Hematopoietic multipotent progenitor cell treated with erythropoietin and hydrocortisone succinate and interleukin-3 and kit ligand, for 8 days (in vitro differentiated cells): Measurements from ENCODE around the gene DNAJC24.
"Not testable (repeated sequence)": the region's sequence is repeated elsewhere in the genome, so short reads cannot be mapped to it uniquely, and the experiment has no call there.

Experiments used
- DNase-seq: peaks from one replicate; pipeline ENCODE4 v3.0.0-alpha.2; 2015

The DNAJC24 gene

DNA sequence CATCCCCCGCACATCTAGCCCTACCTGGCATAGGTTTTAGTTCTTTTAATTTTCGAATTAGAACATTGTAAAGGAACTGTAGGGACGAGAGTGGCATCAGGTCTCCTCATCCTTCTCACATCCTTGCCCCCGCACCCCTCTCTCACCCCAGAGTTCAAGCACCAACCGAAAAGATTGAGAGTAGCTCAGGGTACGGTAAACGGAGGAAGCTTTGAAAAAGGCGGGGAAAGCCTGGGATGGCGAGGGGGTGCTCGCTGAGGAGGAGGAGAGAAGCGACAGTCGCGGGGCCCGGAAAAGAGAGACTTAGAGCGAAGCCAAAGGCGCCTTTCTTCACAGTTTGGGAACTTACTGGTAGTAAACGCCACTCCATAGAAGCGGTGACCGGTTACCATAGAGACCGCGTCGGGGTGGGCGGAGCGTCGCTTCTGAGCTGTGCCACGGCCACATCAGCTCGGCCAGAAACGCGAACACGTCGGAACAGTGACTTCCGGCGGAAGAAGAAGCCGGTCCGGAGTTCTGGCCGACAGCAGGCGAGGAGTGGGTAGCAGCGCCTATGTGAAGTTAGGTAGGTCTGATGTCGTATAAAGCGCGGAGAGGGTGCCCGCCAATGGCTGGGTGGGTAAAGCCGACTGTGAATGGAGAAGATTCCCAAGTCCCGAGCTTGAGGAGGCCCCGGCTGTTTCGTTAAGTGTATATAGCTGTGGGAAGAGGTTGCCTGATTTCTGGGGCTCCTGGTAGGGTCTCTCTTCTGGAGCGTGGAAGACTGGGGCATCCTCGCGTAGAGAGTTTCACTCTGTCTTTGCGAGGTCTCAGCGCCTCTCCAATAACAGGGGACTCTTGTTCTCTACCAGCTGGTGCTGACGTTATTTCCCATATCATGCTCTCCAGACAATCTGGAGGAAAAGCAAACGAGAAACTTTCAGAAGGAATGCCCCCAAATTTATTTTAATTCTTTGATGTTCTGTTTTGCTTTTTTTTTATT, at the start of gene DNAJC24, which contains the start of gene DCDC1:
Gene DNAJC24 (plus strand): TSS at position 513 of the 982 bp plus-strand sequence. CDS start 889 bp downstream, outside the sequence.
Gene DCDC1 (minus strand): TSS at position 392 of the 982 bp plus-strand sequence. CDS start 41,459 bp downstream, outside the sequence.
- peak; percentile 93 for DNase-seq

DNA sequence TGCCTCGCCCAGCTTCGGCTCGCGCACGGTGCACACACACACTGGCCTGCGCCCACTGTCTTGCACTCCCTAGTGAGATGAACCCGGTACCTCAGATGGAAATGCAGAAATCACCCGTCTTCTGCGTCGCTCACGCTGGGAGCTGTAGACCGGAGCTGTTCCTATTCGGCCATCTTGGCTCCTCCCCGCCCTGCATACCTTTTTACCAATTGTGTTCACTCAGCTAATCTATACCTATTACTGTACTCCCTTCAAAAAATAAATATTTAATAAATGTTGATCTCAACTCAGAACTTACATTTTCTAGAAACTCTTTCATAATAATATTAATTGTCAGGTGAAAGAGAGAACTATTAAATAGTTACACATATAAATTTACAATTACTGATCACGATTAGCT, 48.2 kb upstream of the DNAJC24 start:
- DNase-seq = not testable (repeated sequence)

DNA sequence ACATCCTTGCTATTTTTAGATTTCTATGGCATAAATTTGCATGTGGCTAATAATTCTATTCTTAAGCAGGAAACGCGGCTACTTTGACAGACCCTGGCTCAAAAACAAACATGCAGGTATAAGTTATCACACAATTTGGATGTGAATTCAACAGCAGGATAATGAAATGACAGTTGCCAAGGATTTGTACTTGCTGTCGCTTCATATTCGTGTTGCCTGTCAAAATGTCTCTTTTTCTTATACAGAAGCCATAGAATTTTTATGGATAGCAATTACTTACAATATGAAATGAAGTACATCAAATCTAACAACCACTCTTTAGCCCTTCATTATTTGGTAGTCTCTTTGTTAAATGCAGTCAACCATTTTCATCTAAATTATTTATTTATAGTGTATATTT, 46.5 kb upstream of the DNAJC24 start:
- no peak for DNase-seq

GRCh38 chr11:31325160-31325559, 44.5 kb upstream of the DNAJC24 start:
- DNase-seq = no peak

DNA sequence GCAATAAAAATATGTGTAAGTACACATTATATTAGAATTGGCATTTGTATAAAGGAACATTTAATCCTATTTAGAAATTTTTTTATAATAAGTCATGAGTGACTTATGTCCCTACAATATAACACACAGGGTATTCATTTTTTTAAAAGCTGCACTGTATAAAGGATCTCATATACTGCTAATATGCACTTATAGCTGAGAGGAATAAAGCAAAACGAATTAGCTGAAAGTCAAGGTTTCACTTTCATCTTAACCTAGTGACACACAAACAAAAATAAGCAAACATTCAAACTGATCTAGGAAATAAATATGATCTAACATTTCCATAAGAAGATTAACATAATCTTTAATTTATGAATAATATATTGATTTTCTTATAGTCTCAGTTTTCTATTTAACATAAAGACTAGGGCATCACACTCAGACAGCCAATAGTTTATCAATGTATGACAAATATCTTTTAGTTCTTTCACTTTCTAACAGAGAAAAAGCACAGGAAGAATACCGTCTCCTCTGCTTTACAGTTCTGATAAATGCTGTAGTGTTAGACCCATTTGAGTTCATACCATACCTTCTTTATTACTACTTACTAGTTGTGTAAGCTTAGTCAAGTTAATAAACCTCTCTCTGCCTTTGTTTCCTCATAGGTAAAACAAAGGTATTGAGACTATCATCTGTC, 43.1 kb upstream of the DNAJC24 start:
- no peak for DNase-seq

DNA sequence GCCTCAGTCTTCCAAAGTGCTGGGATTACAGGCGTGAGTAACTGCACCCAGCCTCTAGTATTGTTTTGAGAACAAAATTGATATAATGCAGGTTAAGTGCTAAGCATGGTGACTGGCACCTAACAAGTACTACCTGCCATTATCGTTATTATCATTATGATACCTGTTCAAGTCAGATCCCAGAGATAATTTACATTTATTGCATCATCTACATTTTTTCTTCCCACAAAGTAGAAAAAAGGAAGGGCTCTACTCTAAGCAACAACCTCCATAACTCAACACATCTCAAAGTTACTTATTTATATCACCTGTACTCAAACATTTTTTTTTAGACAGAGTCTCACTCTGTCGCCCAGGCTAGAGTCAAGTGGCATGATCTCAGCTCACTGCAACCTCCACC, 42.2 kb upstream of the DNAJC24 start:
- DNase-seq = no peak

- no peak for DNase-seq
Measured at GRCh38 chr11:31328697-31329096, 41.0 kb upstream of the DNAJC24 start.

DNA sequence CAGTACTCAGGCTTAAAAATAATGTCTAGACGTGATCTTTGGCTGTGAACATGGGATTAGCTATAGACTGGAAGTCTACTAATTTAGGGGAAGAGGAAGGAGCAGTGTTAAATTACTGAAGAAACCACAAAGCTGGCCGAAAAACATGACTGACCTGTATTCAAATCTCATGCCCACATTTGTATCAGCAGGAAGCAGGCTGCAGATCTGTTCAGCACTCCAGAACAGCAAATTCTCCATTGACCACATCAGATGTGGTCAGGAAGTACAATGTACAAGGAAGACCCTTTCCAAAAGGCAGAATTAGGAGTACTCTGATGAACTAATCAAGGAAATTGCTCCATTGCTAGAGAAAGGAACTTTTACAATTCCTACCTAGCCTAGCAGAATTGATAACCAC, 31.9 kb upstream of the DNAJC24 start:
- peak; percentile 9 for DNase-seq

- peak; percentile 21 for DNase-seq
Measured at GRCh38 chr11:31340903-31341572, 28.6 kb upstream of the DNAJC24 start.

GRCh38 chr11:31351168-31351567, 18.5 kb upstream of the DNAJC24 start:
- no peak for DNase-seq

- DNase-seq = no peak
Measured at GRCh38 chr11:31355131-31355530, 14.5 kb upstream of the DNAJC24 start.

DNA sequence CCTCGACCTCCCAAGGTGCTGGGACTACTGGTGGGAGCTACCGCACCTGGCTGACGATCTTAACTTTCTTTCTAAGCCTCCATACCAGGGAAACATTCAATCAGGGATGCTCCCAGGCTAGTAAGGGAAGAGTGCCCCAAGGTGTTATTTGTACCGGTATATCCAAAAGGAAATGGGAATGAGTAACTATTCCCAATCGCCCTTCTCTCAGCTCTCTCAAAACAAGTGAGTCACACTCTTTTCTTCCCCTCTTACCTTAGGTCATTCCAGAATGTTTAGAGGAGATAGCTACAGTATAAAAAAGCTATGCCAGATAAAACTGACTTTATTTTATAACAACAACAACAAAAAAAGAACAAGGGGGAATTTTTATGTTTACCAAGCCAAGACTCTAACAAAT, 13.8 kb upstream of the DNAJC24 start:
- DNase-seq = no peak

GRCh38 chr11:31361743-31362142, 7.9 kb upstream of the DNAJC24 start:
- no peak for DNase-seq

DNA sequence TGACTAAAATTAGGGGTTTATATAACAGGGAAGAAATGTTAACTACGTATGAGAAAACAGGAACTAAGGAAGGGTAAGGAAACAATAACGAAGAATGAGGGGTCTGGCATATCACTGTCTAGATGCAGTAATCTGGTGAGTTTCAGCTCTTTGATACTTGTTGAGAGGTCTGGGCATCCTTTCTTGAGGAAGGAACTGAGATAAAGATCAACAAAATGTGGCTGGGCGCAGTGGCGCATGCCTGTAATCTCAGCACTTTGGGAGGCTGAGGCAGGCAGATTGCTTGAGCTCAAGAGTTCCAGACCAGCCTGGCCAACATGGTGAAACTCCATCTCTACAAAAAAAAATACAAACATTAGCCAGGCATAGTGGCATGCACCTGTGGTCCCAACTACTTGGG, 2.9 kb upstream of the DNAJC24 start:
- no peak for DNase-seq

GRCh38 chr11:31375879-31376278, 6.2 kb downstream of the DNAJC24 start:
- DNase-seq = no peak

GRCh38 chr11:31383116-31383515, 13.5 kb downstream of the DNAJC24 start:
- no peak for DNase-seq

GRCh38 chr11:31387379-31387778, 17.7 kb downstream of the DNAJC24 start:
- no peak for DNase-seq

GRCh38 chr11:31397239-31397834, 27.7 kb downstream of the DNAJC24 start:
- peak; percentile 40 for DNase-seq

GRCh38 chr11:31404614-31405013, 35.0 kb downstream of the DNAJC24 start:
- DNase-seq = no peak

DNA sequence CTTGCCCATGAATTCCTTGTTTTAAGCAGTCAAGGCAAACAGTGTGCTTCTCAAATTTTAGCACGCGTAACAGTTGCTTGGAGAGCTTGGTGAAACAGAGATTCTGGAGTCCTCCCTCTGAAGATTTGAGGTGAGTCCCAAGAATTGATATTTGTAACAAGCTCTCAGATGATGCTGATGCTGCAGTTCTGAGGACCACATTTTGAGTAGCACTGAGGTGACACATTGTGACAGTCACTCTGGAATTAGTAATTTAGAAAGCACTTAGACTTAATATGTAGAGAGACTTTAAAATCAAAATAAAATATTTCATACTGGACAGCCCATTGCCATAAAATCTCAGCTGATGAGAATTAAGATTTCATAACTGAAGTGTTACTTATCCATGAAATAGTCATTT, 38.5 kb downstream of the DNAJC24 start:
- no peak for DNase-seq

GRCh38 chr11:31412946-31413345, 43.3 kb downstream of the DNAJC24 start:
- no peak for DNase-seq

DNA sequence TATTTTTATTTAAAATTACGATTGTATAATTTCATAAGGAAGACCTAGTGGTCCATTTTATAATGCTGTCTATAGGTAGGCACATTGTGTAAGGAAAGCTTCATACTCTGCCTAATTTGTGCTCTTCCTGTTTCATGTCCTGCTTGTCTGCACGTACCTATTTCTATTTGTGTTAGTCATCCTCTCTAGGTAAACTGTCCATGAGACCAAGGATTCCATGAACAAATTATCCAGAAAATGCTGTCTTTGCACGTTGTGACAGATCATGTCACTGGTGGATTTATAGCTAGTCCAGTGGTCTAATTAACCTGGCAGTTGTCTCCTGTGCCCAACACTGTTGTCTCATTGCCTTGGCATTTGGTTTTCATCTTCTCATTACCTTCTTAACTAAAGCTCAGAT, 44.7 kb downstream of the DNAJC24 start:
- DNase-seq = no peak

- DNase-seq = peak; percentile 6
Measured at GRCh38 chr11:31415435-31415834, 45.8 kb downstream of the DNAJC24 start.
